ENCODE results near the gene LPP. TPM values are rescaled to one million over a fixed set of nuclear protein-coding genes. Genes with fewer than 3 reads are reported as not detected.

The LPP gene
- total and polyA plus RNA-seq, 2 donors (not counting 1 experiment from before 2014, with no cell fraction given) = 7.6 to 81.7 TPM

- TF ChIP-seq CTCF (IDR thresholded peaks at IDR 0.05) (no peak), EZH2 (IDR thresholded peaks at IDR 0.05; ENCODE audit: borderline replicate concordance, insufficient read depth, low read depth, low read length, poor library complexity, severe bottlenecking) (no peak)
- WGBS (ENCODE audit: insufficient coverage) = 73% methylated on average over 5 of the region's 7 CpGs
- no peaks in the 10 kb centered on the region for H3K27me3 ChIP-seq (replicated peaks in 1 of 4; ENCODE audit: control extremely low read depth in 1 of 4, control insufficient read depth in 3 of 4, insufficient read depth in 4 of 4, low read length in 3 of 4)
- intact Hi-C loops (cut with micrococcal nuclease) = loop anchor here (5.0 kb wide), 1 partner anchor 537 kb away; no protein-coding TSS in a partner anchor
- Mint-ChIP-seq H3K4me1 (peaks cover 29% of the 10 kb centered on the region), H3K4me3 (no peak overlapping the region), H3K27ac (no peak overlapping the region), H3K9me3 (ENCODE audit: insufficient read depth) (no peaks in the 10 kb centered on the region), H3K27me3 (no peaks in the 10 kb centered on the region)
- H3K4me1 ChIP-seq (ENCODE audit: control insufficient read depth in 2 of 2, insufficient read depth in 2 of 2, low read length in 2 of 2) = peaks cover 6 to 8% of the 10 kb centered on the region in 2 donors
- no peak overlapping the region for H3K27ac ChIP-seq (ENCODE audit: low read length in 2 of 2)
- ATAC-seq (ENCODE audit: low read depth) = no peak
- H3K9me3 ChIP-seq (ENCODE audit: control extremely low read depth in 1 of 3, control insufficient read depth in 2 of 3, insufficient read depth in 1 of 3, low read length in 2 of 3) = no peaks in the 10 kb centered on the region
- no peak overlapping the region for H2AFZ ChIP-seq (ENCODE audit: insufficient read depth, low read depth, low read length, poor library complexity, severe bottlenecking)
- CTCF ChIA-PET = interaction anchor here (0.6 to 3.0 kb wide), 4 partner anchors 530 to 541 kb away, joined by 4 to 19 read pairs (median 8); no protein-coding TSS in a partner anchor
- no peak overlapping the region for H3K4me2 ChIP-seq (replicated peaks; ENCODE audit: low read depth, low read length, poor library complexity, severe bottlenecking)
- H3K36me3 ChIP-seq (replicated peaks in 1 of 2; ENCODE audit: control extremely low read depth in 1 of 2, control insufficient read depth in 1 of 2, extremely low read depth in 1 of 2, insufficient read depth in 2 of 2, low read length in 1 of 2) = no peaks in the 10 kb centered on the region
- no peak for DNase-seq
- H4K20me1 ChIP-seq (ENCODE audit: control insufficient read depth, insufficient read depth, low read length, poor library complexity, severe bottlenecking) = no peaks in the 10 kb centered on the region
- no peak overlapping the region for H3K9ac ChIP-seq (ENCODE audit: low read length)
- H3K4me3 ChIP-seq (ENCODE audit: control extremely low read depth in 1 of 5, extremely low read depth in 1 of 5, insufficient read depth in 1 of 5, low read depth in 2 of 5, low read length in 4 of 5) = no peak overlapping the region
- POLR2A ChIA-PET = no interaction called here
- H3K79me2 ChIP-seq (ENCODE audit: control insufficient read depth, insufficient read depth, low read length) = peaks cover 34% of the 10 kb centered on the region
Observed at GRCh38 chr3:188279502-188280335, 125.8 kb downstream of the LPP start.

GRCh38 chr3:188280627-188281026, 126.7 kb downstream of the LPP start:
- no peaks in the 10 kb centered on the region for H3K9me3 ChIP-seq (ENCODE audit: control extremely low read depth in 1 of 3, control insufficient read depth in 2 of 3, insufficient read depth in 1 of 3, low read length in 2 of 3)
- ChIA-PET POLR2A (interaction anchor here (0.7 to 0.9 kb wide), 2 partner anchors 16 to 43 kb away, joined by 3 to 4 read pairs; no protein-coding TSS in a partner anchor), CTCF (interaction anchor here (0.6 to 2.3 kb wide), 2 partner anchors 542 to 706 kb away, joined by 3 to 7 read pairs; no protein-coding TSS in a partner anchor)
- no peaks in the 10 kb centered on the region for H4K20me1 ChIP-seq (ENCODE audit: control insufficient read depth, insufficient read depth, low read length, poor library complexity, severe bottlenecking)
- TF ChIP-seq CTCF (IDR thresholded peaks at IDR 0.05) (no peak), EZH2 (IDR thresholded peaks at IDR 0.05; ENCODE audit: borderline replicate concordance, insufficient read depth, low read depth, low read length, poor library complexity, severe bottlenecking) (no peak)
- no peaks in the 10 kb centered on the region for H3K27me3 ChIP-seq (replicated peaks in 1 of 4; ENCODE audit: control extremely low read depth in 1 of 4, control insufficient read depth in 3 of 4, insufficient read depth in 4 of 4, low read length in 3 of 4)
- ATAC-seq (ENCODE audit: low read depth) = no peak
- H3K4me1 Mint-ChIP-seq = peaks cover 36% of the 10 kb centered on the region
- H3K4me3 ChIP-seq (ENCODE audit: control extremely low read depth in 1 of 5, extremely low read depth in 1 of 5, insufficient read depth in 1 of 5, low read depth in 2 of 5, low read length in 4 of 5) = no peak overlapping the region
- H3K4me2 ChIP-seq (replicated peaks; ENCODE audit: low read depth, low read length, poor library complexity, severe bottlenecking) = no peak overlapping the region
- H3K9ac ChIP-seq (ENCODE audit: low read length) = no peak overlapping the region
- no peak overlapping the region for H3K27ac ChIP-seq (ENCODE audit: low read length in 2 of 2)
- no peak overlapping the region for H3K4me3 Mint-ChIP-seq
- H2AFZ ChIP-seq (ENCODE audit: insufficient read depth, low read depth, low read length, poor library complexity, severe bottlenecking) = no peak overlapping the region
- peaks cover 8 to 9% of the 10 kb centered on the region in 2 donors for H3K4me1 ChIP-seq (ENCODE audit: control insufficient read depth in 2 of 2, insufficient read depth in 2 of 2, low read length in 2 of 2)
- no peaks in the 10 kb centered on the region for H3K36me3 ChIP-seq (replicated peaks in 1 of 2; ENCODE audit: control extremely low read depth in 1 of 2, control insufficient read depth in 1 of 2, extremely low read depth in 1 of 2, insufficient read depth in 2 of 2, low read length in 1 of 2)
- 93% methylated on average over 5 of the region's 5 CpGs for WGBS (ENCODE audit: insufficient coverage)
- H3K9me3 Mint-ChIP-seq (ENCODE audit: insufficient read depth) = no peaks in the 10 kb centered on the region
- no peak for DNase-seq
- H3K79me2 ChIP-seq (ENCODE audit: control insufficient read depth, insufficient read depth, low read length) = peaks cover 34% of the 10 kb centered on the region
- no peaks in the 10 kb centered on the region for H3K27me3 Mint-ChIP-seq
- no peak overlapping the region for H3K27ac Mint-ChIP-seq
- intact Hi-C loops (cut with micrococcal nuclease) = no loop called here
